LHCN-M2 (cell line): ENCODE results near the gene ECI1. TPM values are rescaled to one million over a fixed set of nuclear protein-coding genes. Genes with fewer than 3 reads are reported as not detected.
"Not testable (repeated sequence)": the region's sequence is repeated elsewhere in the genome, so short reads cannot be mapped to it uniquely, and the experiment has no call there.

Experiments used
- DNase-seq: peaks from one replicate; pipeline ENCODE4 v3.0.0-alpha.2; 2012; ENCODE audit warnings: low read depth
- total RNA-seq: library from RNA; depleted of rRNA; stranded (reverse); fragments of >200 nt; gene quantifications from 2 replicates; pipeline ENCODE4 v1.2.3, GENCODE V29; 2014

Gene ECI1
- total RNA-seq, 1 experiment from 2014 or later, result 44.5 TPM

GRCh38 chr16:2256531-2257140 lies 5.2 kb upstream of the ECI1 start:
- no peak for DNase-seq

- no peak for DNase-seq
These were observed 1.9 kb upstream of the ECI1 start for GRCh38 chr16:2253293-2253692.

DNA sequence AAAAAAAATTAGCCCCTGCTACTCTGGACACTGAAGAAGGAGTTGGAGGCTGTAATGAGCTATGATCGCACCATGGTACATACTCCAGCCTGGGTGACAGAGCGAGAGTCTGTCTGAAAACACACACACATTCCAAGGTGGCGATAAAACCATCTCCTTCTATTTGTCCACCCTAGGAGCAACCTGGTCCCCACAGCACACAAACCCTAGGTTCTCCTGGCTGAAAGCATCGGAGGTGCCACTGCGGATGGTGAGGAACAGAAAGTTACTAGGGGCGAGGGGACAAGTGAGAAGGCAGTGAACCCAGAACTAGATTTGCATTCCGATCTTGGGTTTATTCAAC lies 1.4 kb upstream of the ECI1 start:
- no peak for DNase-seq

DNA sequence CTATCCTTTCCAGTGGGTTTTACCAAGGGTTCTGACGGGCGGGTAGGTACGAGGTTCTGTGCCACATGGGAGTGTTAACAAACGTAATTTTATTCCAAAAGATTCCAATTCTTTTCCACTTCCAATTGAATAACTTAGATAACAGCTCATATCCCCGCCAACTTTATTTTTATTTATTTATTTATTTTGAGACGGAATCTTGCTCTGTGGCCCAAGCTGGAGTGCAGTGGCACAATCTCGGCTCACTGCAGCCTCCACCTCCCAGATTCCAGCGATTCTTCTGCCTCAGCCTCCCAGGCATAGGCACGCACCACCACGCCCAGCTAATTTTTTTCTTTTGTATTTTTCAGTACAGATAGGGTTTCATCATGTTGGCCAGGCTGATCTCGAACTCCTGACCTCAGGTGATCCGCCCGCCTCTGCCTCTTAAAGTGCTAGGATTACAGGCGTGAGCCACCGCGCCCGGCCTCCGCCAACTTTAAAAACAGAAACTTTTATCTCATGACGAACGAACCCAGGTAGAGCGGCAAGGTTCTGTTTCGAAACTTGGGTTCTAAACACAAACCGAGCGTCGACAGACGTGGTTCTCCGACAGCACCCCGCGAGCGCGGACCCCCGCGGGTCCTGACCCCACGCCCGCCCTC lies 613 bp downstream of the ECI1 start:
- peak; percentile 17 for DNase-seq

DNA sequence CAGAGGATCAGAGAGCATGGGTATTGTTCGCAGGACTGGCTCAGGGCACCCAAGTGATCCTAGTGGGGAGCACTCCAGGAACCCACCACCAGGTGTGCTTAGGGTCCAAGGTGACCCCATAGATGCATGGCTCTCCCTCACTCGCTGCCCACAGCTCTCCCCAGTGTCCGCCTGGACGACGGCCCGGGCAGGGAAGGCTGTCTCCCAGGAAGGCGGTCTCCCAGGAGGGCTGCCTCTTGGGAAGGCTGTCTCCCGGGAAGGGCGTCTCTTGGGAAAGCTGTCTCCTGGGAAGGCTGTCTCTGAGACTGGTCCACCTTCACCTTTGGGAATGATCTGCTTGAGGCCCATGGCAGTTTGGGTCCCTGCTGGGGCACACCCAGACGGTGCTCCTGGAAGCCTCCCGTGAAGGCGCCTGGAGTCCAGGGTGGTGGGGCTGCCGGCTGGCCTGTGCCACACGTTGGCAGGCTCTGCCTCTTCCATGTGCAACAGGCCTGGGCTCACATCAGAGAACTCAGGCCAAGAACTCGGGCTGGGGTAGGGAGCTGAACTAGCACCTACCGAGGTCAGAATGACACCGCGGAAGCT lies 5.0 kb downstream of the ECI1 start:
- DNase-seq, result no peak

- DNase-seq, result no peak
These were observed 6.2 kb downstream of the ECI1 start for GRCh38 chr16:2244926-2245795.

- DNase-seq, result no peak
These were observed 7.1 kb downstream of the ECI1 start for GRCh38 chr16:2244301-2244700.

GRCh38 chr16:2243781-2244180 lies 7.6 kb downstream of the ECI1 start:
- DNase-seq, result no peak

- no peak for DNase-seq
These were observed 8.3 kb downstream of the ECI1 start for GRCh38 chr16:2243031-2243528.

DNA sequence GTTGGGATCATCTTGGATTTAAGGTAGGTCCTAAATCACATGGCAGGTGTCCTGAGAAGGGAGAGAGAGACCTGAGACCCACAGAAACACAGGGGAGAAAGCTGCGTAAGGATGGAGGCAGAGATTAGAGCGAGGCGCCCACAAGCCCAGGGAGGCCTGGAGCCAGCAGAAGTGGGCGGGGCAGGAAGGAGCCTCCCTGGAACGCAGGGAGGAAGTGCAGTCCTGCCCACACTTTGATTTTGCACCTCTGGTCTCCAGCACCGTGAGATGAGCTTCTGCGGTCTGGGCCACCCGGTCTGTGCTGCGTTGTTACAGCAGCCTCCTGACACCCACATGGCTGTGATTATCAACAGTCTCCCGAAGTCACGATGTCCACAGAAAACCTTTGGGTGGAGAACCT lies 8.8 kb downstream of the ECI1 start:
- DNase-seq, result no peak

DNA sequence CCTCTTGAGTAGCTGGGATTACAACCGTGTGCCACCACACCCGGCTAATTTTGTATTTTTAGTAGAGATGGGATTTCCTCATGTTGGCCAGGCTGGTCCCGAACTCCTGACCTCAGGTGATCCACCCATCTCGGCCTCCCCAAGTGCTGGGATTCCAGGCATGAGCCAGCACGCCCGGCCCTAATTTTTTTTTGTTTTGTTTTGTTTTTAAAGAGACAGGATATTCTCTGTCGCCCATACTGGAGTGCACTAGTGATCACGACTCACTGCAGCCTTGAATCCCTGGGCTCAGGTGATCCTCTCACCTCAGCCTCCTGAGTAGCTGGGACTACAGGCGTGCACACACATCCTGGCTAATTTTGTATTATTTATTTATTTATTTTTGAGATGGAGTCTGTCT lies 11.1 kb downstream of the ECI1 start:
- DNase-seq, result not testable (repeated sequence)

DNA sequence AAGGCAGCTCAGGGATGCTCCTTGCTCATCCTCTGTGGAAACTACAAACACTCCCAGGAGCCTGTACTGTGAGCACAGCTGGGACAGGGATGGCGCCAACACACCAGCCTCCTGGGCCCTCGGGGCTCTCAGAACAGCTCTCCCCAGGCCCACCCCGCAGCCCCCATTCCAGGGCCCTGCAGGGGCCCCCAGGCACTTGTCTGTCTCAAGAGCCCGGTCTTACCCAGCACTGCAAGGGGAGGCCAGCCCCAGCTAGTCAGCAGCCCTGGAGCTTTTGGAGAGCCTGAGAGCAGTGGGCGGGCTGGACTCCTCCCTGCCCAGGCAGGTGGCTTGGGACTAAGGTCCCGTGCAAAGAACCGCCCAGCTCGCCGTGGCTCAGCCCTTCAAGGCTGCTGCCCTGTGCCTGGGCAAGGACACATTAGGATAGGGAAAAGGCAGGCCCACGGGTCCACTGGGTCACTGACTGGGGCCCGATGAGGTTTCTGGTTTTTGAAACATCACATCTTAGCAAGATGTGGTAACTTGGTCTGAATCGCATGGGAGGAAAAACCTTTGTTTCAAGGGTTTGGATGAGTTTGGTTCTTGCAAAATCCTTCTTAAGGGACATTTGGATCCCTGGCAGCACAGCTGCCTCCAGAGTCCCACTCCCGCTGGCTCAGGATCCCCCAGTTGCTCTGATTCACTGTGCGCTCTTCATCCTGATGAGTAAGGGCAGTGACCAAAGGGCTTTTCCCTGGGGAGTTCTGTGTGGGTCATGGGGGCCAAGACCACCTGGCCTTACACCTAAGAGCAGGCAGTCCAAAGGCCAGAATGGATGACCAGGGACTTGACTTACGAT lies 12.3 kb downstream of the ECI1 start:
- DNase-seq, result peak; percentile 78

DNA sequence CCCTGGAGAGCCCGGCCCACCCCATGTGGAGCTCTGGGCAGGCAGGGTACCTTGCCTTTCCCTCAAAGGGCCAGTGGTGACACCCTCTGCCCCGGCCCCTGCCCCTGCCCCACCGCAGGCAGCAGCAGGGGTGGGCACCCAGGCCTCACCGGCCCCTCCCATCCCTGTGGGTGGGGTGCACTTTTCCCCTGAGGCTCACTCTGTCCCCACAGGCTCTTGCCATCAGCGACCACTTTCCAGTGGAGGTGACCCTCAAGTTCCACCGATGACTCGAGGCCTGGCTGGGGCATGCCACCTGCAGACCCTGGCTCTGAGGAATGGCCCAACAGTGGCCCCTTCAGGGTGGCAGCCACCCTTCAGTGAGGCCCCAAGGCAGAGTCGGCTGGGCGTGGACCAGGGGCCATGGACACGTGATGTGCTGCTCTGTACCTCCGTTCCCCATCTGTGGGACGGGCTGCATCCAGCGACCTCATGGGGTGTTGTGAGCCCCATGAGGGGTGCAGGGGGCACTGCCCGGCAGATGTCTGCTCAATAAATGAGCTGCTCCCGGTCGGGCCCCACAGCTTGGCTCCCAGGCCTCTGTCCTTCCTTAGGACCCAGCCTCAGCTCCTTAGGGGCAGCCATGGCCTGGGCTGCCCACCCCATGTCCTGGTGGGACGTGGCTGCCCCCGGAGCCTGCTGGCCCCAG lies 13.1 kb downstream of the ECI1 start:
- DNase-seq, result no peak

DNA sequence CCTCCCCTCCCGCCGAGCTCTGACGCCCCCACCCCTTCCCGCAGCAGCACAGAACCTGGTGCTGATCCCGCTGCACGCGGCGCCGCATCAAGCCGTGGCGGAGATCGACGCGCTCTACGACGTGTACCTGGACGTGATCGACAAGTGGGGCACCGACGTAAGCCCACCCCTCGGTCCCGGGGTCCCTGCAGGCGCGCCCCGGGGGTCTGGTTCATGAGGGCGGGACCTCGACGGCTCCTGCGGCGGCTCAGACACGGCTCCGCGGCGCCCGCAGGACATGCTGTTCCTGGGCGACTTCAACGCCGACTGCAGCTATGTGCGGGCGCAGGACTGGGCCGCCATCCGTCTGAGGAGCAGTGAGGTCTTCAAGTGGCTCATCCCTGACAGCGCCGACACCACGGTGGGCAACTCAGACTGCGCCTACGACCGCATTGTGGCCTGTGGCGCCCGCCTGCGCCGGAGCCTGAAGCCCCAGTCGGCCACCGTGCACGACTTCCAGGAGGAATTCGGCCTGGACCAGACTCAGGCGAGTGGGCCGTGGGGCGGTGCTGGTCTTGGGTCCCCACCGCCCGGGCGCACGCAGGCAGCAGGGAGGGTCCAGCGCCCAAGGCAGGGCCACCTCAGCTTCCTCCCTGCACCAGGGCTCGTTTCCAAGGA lies 13.8 kb downstream of the ECI1 start:
- DNase-seq, result no peak

DNA sequence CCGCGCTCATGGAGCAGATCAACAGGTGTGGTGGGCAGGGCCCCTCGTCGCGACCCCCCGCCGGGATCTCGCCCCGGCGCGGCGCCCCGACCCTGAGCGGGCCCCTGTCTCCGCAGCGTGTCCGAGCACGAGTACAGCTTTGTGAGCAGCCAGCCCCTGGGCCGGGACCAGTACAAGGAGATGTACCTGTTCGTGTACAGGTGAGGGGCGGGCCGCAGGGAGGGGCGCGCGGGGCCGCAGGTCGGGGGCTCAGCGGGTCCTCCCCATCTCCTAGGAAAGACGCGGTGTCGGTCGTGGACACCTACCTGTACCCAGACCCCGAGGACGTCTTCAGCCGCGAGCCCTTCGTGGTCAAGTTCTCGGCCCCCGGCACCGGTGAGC lies 14.3 kb downstream of the ECI1 start:
- no peak for DNase-seq

- DNase-seq, result no peak
These were observed 14.9 kb downstream of the ECI1 start, which contains the start of gene DNASE1L2 for GRCh38 chr16:2236337-2237101. Gene DNASE1L2, plus strand, starts transcription at chr16:2236444. Its CDS starts 373 bp downstream, at chr16:2236817.

- DNase-seq, result no peak
These were observed 15.6 kb downstream of the ECI1 start for GRCh38 chr16:2235695-2236336.

DNA sequence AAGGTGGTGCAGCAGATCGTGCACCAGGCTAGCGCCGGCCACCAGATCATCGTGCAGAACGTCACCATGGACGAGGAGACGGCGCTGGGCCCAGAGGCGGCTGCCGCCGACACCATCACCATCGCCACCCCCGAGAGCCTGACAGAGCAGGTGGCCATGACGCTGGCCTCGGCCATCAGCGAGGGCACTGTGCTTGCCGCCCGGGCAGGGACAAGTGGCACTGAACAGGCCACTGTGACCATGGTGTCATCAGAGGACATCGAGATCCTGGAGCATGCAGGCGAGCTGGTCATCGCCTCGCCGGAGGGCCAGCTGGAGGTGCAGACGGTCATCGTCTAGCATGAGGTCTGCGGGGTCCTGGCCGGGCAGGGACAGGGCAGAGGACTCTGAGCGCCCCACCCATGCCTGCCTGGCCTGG lies 16.1 kb downstream of the ECI1 start:
- no peak for DNase-seq

- DNase-seq, result no peak
These were observed 16.6 kb downstream of the ECI1 start for GRCh38 chr16:2234813-2235170.
